Lower leg skin (tissue), 4 donors: ENCODE results near the gene ZNF774. TPM values are rescaled to one million over a fixed set of nuclear protein-coding genes. Genes with fewer than 3 reads are reported as not detected.

ENCODE experiments used
- DNase-seq, 2 donors: peaks; one replicate each; pipeline ENCODE4 v3.0.0-alpha.2; 2019; ENCODE audit warnings: low spot score in 2 of 2
- H3K4me3 ChIP-seq: fragments of 200-600 bp; sonication (generic); 2 replicates; pipeline ENCODE4 v1.5.1; 2017; ENCODE audit warnings: mild to moderate bottlenecking, low read depth; ENCODE audit not compliant: poor library complexity, severe bottlenecking
- CTCF ChIP-seq, 3 donors: fragments of 450-650 bp; IDR thresholded peaks; one replicate each; pipeline ENCODE4 v1.5.1; 2016; ENCODE audit warnings: antibody characterized with exemption in 3 of 3, mild to moderate bottlenecking in 3 of 3, moderate library complexity in 2 of 3
- POLR2A ChIP-seq, 2 donors: fragments of 450-650 bp; IDR thresholded peaks; one replicate each; pipeline ENCODE4 v1.6.1; 2016 to 2017; ENCODE audit warnings: antibody characterized with exemption in 2 of 2, mild to moderate bottlenecking in 1 of 2, moderate library complexity in 1 of 2
- WGBS, 2 donors: methylation state at CpG; one replicate each; pipeline ENCODE4 v1.1.5; 2018; 5-methylcytosine and 5-hydroxymethylcytosine counted together
- intact Hi-C: fragments of 100-400 bp; cut with DNase I; formaldehyde crosslinking; loops from one replicate; pipeline ENCODE4 v1.15.0; 2023; ENCODE audit warnings: low total_unique reads
- total RNA-seq, 4 donors: library from RNA; depleted of rRNA; stranded (reverse); fragments of >200 nt; gene quantifications; one replicate each; pipeline ENCODE4 v1.1.0, GENCODE V29; 2016

Gene ZNF774
- total RNA-seq, 4 donors from 2014 or later: 1.4 to 3.4 (median 2.4) TPM

GRCh38 chr15:90367576-90367975, 15.5 kb downstream of the ZNF774 start:
- TF ChIP-seq CTCF (IDR thresholded peaks at IDR 0.05) (no peak), POLR2A (IDR thresholded peaks at IDR 0.05) (no peak)
- 17 to 21% methylated on average over 3 of the region's 3 CpGs for WGBS, 2 donors
- H3K4me3 ChIP-seq: no peak overlapping the region
- DNase-seq: no peak
- intact Hi-C loops: no loop called here

DNA sequence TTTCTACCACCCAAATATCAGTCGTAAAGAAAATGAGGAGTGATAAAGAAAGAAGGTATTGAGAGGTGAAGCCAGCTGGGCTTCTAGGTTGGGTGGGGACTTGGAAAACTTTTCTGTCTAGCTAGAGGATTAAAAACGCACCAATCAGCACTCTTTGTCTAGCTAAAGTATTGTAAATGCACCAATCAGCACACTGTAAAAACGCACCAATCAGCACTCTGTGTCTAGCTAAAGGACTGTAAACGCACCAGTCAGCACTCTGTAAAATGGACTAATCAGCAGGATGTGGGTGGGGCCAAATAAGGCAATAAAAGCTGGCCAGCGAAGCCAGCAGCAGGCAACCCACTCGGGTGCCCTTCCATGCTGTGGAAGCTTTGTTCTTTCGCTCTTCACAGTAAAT, 23.0 kb downstream of the ZNF774 start:
- no peak for DNase-seq
- H3K4me3 ChIP-seq: no peak overlapping the region
- TF ChIP-seq POLR2A (IDR thresholded peaks at IDR 0.05) (no peak), CTCF (IDR thresholded peaks at IDR 0.05) (no peak)
- intact Hi-C loops: no loop called here
- WGBS, 2 donors: 96 to 97% methylated on average over 7 of the region's 7 CpGs

DNA sequence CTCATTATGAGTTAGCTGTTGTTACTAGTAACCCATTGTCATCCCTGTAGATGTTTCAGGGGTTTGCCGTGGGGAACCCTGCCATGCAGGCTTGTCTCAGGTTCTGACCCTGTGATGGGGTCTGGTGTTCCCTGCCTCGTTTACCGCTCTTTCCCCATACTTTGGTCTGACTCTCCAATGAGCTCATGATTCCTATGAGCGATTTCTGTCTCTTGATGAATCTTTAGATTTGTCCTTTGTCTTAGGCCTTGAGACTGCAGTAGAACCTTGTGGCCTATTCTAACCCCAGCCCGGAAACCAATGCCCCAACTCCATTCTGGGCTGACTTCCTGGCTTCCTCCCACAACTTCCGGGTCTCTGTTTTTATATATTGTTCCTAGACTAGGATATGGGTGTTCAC, 24.7 kb downstream of the ZNF774 start:
- intact Hi-C loops: no loop called here
- H3K4me3 ChIP-seq: no peak overlapping the region
- no peak for TF ChIP-seq POLR2A (IDR thresholded peaks at IDR 0.05)
- DNase-seq: peak in 1 of 2 donors; percentile 71
- 57 to 65% methylated on average over 6 of the region's 6 CpGs for WGBS, 2 donors

DNA sequence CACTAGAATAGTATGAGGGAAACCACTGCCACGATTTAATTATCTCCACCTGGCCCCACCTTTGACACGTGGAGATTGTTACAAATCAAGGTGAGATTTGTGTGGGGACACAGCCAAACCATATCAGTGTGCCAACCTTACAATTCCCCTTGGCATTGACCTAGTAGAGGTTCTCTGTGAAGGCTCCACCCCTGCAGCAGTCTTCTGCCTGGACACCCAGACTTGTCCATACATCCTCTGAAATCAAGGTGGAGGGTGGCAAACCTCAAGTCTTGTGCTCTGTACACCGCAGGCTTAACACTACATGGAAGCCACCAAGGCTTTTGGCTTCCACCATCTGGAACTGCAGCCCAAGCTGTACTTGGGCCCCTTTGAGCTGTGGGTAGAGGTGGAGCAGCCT, 27.2 kb downstream of the ZNF774 start:
- intact Hi-C loops: no loop called here
- WGBS, 2 donors: 85 to 86% methylated on average over 3 of the region's 3 CpGs
- H3K4me3 ChIP-seq: no peak overlapping the region
- TF ChIP-seq POLR2A (IDR thresholded peaks at IDR 0.05) (no peak), CTCF (IDR thresholded peaks at IDR 0.05) (no peak)
- peak in 1 of 2 donors; percentile 42 for DNase-seq

DNA sequence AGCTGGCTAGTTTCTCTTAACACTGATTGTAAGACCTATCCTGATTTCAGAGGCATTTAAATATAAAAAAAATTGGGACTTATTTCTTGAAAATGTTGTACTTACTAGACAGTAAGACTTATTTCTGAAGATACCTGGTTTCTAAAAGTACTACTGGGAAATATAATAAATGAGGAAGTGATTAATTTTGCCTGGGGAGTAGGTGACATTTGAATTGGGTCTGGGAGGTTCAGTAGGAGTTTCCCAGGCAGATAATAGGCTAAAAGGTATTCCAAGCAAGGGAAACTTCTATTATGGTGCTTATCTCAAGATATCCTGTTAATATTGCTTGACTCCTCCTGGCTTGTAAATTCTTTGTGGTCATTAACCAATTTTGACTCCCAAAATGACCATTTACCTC, 29.4 kb downstream of the ZNF774 start:
- intact Hi-C loops: no loop called here
- TF ChIP-seq POLR2A (IDR thresholded peaks at IDR 0.05): no peak
- TF ChIP-seq CTCF (IDR thresholded peaks at IDR 0.05): no peak
- H3K4me3 ChIP-seq: no peak overlapping the region
- DNase-seq: no peak

GRCh38 chr15:90382320-90382719, 30.2 kb downstream of the ZNF774 start:
- intact Hi-C loops: no loop called here
- no peak overlapping the region for H3K4me3 ChIP-seq
- TF ChIP-seq POLR2A (IDR thresholded peaks at IDR 0.05): no peak
- no peak for TF ChIP-seq CTCF (IDR thresholded peaks at IDR 0.05)
- DNase-seq: no peak
